Small intestine (tissue), 7 donors: ENCODE measurements around the gene TRPC1. TPM values are rescaled to one million over a fixed set of nuclear protein-coding genes. Genes with fewer than 3 reads are reported as not detected.

Source experiments
- DNase-seq, 2 donors: peaks; one replicate each; pipeline versions ENCODE4 v3.0.0 to v3.0.0-alpha.2; 2013
- FAIRE-seq: peaks from 2 replicates; lab custom pipeline; 2012; peaks lifted over from hg19 to GRCh38; lab: Jason Lieb, UNC
- H3K27ac ChIP-seq, 3 donors: one replicate each; pipeline ENCODE4 v1.5.1; 2013; ENCODE audit warnings: low read length in 2 of 3, mild to moderate bottlenecking in 2 of 3, control low read depth in 1 of 3, inconsistent platforms in 1 of 3, low read depth in 1 of 3, moderate library complexity in 1 of 3
- H3K27me3 ChIP-seq, 3 donors: one replicate each; pipeline ENCODE4 v1.6.1; 2013; ENCODE audit warnings: low read length in 3 of 3, inconsistent platforms in 1 of 3; ENCODE audit not compliant: control insufficient read depth in 3 of 3, insufficient read depth in 3 of 3
- H3K36me3 ChIP-seq, 3 donors: one replicate each; pipeline ENCODE4 v1.6.1; 2013; ENCODE audit warnings: low read length in 3 of 3, inconsistent platforms in 1 of 3, low read depth in 1 of 3, mild to moderate bottlenecking in 1 of 3, moderate library complexity in 1 of 3; ENCODE audit not compliant: control insufficient read depth in 3 of 3, insufficient read depth in 2 of 3
- H3K4me1 ChIP-seq, 3 donors: one replicate each; pipeline ENCODE4 v1.6.1; 2013; ENCODE audit warnings: low read length in 2 of 3, inconsistent platforms in 1 of 3, low read depth in 1 of 3, mild to moderate bottlenecking in 1 of 3, moderate library complexity in 1 of 3; ENCODE audit not compliant: control insufficient read depth in 3 of 3, insufficient read depth in 2 of 3
- H3K4me3 ChIP-seq, 3 donors: one replicate each; pipeline ENCODE4 v1.5.1; 2013; ENCODE audit warnings: low read length in 3 of 3, control low read depth in 1 of 3, inconsistent platforms in 1 of 3, low read depth in 1 of 3, mild to moderate bottlenecking in 1 of 3, moderate library complexity in 1 of 3
- H3K9me3 ChIP-seq, 2 donors: one replicate each; pipeline ENCODE4 v1.6.1; 2013; ENCODE audit warnings: low read depth in 1 of 2, low read length in 1 of 2; ENCODE audit not compliant: control insufficient read depth in 2 of 2, insufficient read depth in 1 of 2
- WGBS, 3 donors: extraction: QIAGEN DNeasy Blood & Tissue Kit; methylation state at CpG; one replicate each; pipeline ENCODE4 v1.1.7; 2013; 5-methylcytosine and 5-hydroxymethylcytosine counted together
- polyA plus RNA-seq, 4 donors: library from polyadenylated mRNA; stranded (reverse) in 3 of 4; unstranded in 1 of 4; fragments of 200-250 nt in 3 of 4; fragments of 120-200 nt in 1 of 4; gene quantifications; one replicate each; pipeline versions ENCODE4 v1.2.1 to v1.2.3, GENCODE V29; 2013
- donor health status: healthy with polysubstance abuse.
- donor health status: control.
- donor health status: control.
- donor health status: Bipolar disorder and iron deficiency.
- donor health status: healthy.

The TRPC1 gene
- polyA plus RNA-seq, 4 donors = 0.22 to 4.1 (median 1.1) TPM

DNA sequence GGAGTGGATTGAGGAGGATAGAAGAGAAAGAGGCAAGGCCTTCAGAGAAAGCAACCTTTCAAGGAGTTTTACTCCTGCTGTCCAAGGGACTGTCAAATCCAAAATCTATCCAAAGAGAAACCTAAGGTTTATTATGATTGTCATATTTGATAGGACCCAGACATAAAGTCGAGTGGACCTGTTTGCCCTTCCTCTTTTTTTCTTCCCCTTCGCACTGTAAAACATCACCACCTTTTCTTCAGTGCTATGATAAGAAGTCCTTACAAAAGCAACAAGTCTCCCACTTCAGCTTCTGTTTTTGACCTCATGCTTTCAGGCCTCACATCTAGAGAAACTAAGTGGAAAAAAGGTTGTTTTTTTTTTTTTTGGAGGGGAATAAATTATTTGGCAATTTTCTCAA is 73.0 kb downstream of the TRPC1 start:
- no peak overlapping the region for H3K27ac ChIP-seq
- no peak overlapping the region for H3K4me3 ChIP-seq
- H3K36me3 ChIP-seq = no peaks in the 10 kb centered on the region
- FAIRE-seq (no peak), DNase-seq (no peak)
- H3K4me1 ChIP-seq = no peaks in the 10 kb centered on the region
- no peaks in the 10 kb centered on the region for H3K27me3 ChIP-seq
- 64 to 65% (median 64%) methylated on average over 2 of the region's 2 CpGs for WGBS, 3 donors
- H3K9me3 ChIP-seq = no peaks in the 10 kb centered on the region

DNA sequence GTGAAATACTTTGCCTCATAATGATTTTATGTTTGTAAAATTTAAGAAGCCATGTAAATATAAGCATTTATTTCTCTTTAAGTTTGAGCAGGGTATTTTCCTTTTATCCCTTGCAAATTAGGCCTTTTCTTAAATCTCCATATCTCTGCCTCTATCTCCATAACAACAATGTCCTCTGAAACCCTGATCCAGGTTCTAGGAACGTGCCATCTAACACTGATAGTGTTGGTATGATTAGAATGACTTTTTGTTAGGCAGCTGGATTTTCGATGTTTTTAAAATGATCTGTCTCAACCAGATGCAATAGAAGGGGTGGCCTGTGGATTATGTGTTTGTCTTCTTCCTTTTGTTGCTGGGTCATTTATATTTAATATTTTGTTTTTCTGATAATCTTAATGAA is 77.9 kb downstream of the TRPC1 start:
- Histone ChIP-seq H3K27me3 (no peaks in the 10 kb centered on the region), H3K27ac (no peak overlapping the region), H3K36me3 (no peaks in the 10 kb centered on the region), H3K4me3 (no peak overlapping the region), H3K9me3 (no peaks in the 10 kb centered on the region), H3K4me1 (no peaks in the 10 kb centered on the region)
- WGBS, 3 donors = 70 to 81% (median 77%) methylated on average over 2 of the region's 2 CpGs
- DNase-seq (no peak), FAIRE-seq (no peak)

DNA sequence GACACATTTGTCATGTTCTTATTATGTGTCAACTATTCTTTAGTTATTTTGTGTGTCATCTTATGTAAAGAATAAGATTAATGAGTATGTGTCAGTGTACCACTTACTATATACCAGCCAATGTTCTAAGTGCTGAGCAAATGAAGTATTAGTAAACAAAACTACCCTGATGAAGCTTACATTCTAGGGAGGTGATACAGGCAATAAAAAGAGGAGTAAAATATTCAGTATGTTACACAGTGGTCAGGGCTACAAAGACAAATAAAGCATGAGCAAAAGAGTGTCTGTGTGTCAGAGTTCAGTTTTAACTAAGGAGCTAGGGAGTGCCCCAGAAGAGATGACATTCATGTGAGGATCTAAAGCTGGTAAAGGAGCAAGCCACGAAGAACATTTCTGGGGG is 79.1 kb downstream of the TRPC1 start:
- no peak for FAIRE-seq
- Histone ChIP-seq H3K27ac (no peak overlapping the region), H3K27me3 (no peaks in the 10 kb centered on the region), H3K9me3 (no peaks in the 10 kb centered on the region), H3K4me3 (no peak overlapping the region), H3K4me1 (no peaks in the 10 kb centered on the region), H3K36me3 (no peaks in the 10 kb centered on the region)
- WGBS, 3 donors = 42 to 53% (median 52%) methylated on average over 1 of the region's 1 CpG
- no peak for DNase-seq

- Histone ChIP-seq H3K36me3 (no peaks in the 10 kb centered on the region), H3K4me3 (no peak overlapping the region), H3K27ac (no peak overlapping the region), H3K9me3 (no peaks in the 10 kb centered on the region), H3K4me1 (no peaks in the 10 kb centered on the region), H3K27me3 (no peaks in the 10 kb centered on the region)
- no peak for DNase-seq
- 68 to 76% (median 72%) methylated on average over 9 of the region's 9 CpGs for WGBS, 3 donors
- no peak for FAIRE-seq
Observed at GRCh38 chr3:142808103-142808917, 84.5 kb downstream of the TRPC1 start.

DNA sequence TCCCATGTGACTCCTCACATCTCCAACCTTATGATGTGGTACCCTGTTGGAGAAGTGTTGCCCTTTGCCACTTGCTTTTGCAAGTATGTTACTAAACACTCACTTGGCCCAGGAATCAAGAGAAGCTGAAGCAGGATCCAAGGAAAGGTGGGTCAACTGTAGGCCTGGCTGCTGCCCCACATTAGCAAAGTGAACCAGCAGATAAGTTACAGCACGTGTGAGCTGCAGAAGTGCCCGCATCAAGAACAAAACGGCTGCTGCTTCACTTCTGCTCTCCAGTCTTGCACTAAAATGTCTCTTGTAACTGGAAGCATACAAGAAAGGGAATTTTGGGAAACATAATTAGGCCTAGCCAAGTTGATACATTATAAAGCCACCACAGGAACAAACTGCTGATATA is 85.4 kb downstream of the TRPC1 start:
- H3K27me3 ChIP-seq = no peaks in the 10 kb centered on the region
- H3K4me1 ChIP-seq = no peaks in the 10 kb centered on the region
- DNase-seq (no peak), FAIRE-seq (no peak)
- H3K36me3 ChIP-seq = no peaks in the 10 kb centered on the region
- 89 to 93% (median 91%) methylated on average over 3 of the region's 3 CpGs for WGBS, 3 donors
- H3K9me3 ChIP-seq = no peaks in the 10 kb centered on the region
- no peak overlapping the region for H3K4me3 ChIP-seq
- no peak overlapping the region for H3K27ac ChIP-seq

DNA sequence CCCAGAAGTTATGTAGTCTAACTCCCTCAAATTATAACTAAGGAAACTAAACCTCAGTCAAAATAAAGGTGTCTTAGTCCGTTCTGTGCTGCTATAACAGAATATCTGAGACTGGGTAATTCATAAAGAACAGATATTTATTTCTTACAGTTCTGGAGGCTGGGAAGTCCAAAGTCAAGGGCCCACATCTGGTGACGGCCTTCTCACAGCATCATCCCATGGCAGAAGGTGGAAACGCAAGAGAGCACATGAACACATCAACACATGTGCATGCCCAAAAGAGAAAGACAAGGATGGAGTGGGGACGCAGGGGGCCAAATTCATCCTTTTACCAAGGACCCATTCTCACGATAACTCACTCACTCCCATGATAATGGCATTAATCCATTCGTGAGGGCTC is 92.0 kb downstream of the TRPC1 start:
- peaks cover 0 to 4% (median 0%) of the 10 kb centered on the region in 3 donors for H3K27me3 ChIP-seq
- H3K4me1 ChIP-seq = no peaks in the 10 kb centered on the region
- FAIRE-seq (no peak), DNase-seq (no peak)
- 84 to 92% (median 91%) methylated on average over 6 of the region's 6 CpGs for WGBS, 3 donors
- no peak overlapping the region for H3K27ac ChIP-seq
- no peak overlapping the region for H3K4me3 ChIP-seq
- no peaks in the 10 kb centered on the region for H3K36me3 ChIP-seq
- H3K9me3 ChIP-seq = no peaks in the 10 kb centered on the region

- Histone ChIP-seq H3K36me3 (no peaks in the 10 kb centered on the region), H3K27ac (no peak overlapping the region), H3K4me1 (no peaks in the 10 kb centered on the region), H3K27me3 (peaks cover 0 to 4% (median 0%) of the 10 kb centered on the region in 3 donors), H3K9me3 (no peaks in the 10 kb centered on the region), H3K4me3 (no peak overlapping the region)
- no peak for FAIRE-seq
- 10 to 51% (median 25%) methylated on average over 1 of the region's 1 CpG for WGBS, 3 donors
- no peak for DNase-seq
Observed at GRCh38 chr3:142817356-142817755, 93.5 kb downstream of the TRPC1 start.

- no peaks in the 10 kb centered on the region for H3K4me1 ChIP-seq
- 76 to 79% (median 79%) methylated on average over 7 of the region's 7 CpGs for WGBS, 3 donors
- no peaks in the 10 kb centered on the region for H3K36me3 ChIP-seq
- peaks cover 0 to 4% (median 0%) of the 10 kb centered on the region in 3 donors for H3K27me3 ChIP-seq
- no peak for FAIRE-seq
- DNase-seq = no peak
- H3K27ac ChIP-seq = no peak overlapping the region
- no peak overlapping the region for H3K4me3 ChIP-seq
- H3K9me3 ChIP-seq = no peaks in the 10 kb centered on the region
Observed at GRCh38 chr3:142817897-142818296, 94.1 kb downstream of the TRPC1 start.

GRCh38 chr3:142818651-142819050 is 94.8 kb downstream of the TRPC1 start:
- Histone ChIP-seq H3K9me3 (no peaks in the 10 kb centered on the region), H3K27me3 (peaks cover 0 to 4% (median 0%) of the 10 kb centered on the region in 3 donors), H3K4me1 (no peaks in the 10 kb centered on the region), H3K27ac (no peak overlapping the region), H3K4me3 (no peak overlapping the region), H3K36me3 (no peaks in the 10 kb centered on the region)
- WGBS, 3 donors = 92 to 95% (median 93%) methylated on average over 9 of the region's 9 CpGs
- DNase-seq (no peak), FAIRE-seq (no peak)
